ENCODE data around the gene LYL1.

DNA sequence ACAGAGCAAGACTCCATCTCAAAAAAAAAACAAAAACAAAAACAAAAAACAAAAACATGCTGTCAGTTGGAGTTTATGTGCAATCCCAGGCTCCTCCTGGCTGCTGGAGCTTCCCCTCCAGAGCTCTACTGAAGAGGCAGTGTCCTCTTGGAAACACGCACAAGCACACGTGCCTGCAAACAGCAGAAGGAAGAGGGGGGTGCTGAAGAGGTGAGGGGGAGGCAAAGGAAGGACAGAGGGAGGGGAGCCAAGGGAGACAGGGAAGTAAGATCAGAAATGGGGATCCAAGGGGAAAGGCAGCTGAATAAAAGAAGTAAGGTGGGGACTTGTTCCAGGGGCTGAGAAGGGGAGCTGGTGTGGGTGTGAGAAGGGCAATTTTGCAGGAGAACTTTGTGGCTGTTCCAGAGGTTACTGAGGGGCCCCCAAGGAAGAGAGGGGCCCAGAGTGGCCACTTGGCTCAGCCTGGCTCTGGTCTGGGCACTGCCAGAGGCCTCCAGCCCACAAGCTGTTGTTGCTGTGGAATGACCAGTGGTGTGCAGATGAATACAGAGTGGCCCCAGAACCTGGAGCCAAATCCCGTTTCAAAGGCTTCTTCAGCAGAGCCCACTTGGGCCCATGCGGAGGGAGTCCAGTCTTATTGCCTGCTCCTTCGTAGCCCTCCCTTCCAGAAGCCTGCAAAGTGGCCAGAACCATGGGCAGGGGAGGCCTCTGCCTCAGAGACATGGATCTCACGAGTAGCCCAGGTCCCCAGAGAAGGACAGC lies 34.4 kb downstream of the LYL1 start:
- TF ChIP-seq, protein P1, sequence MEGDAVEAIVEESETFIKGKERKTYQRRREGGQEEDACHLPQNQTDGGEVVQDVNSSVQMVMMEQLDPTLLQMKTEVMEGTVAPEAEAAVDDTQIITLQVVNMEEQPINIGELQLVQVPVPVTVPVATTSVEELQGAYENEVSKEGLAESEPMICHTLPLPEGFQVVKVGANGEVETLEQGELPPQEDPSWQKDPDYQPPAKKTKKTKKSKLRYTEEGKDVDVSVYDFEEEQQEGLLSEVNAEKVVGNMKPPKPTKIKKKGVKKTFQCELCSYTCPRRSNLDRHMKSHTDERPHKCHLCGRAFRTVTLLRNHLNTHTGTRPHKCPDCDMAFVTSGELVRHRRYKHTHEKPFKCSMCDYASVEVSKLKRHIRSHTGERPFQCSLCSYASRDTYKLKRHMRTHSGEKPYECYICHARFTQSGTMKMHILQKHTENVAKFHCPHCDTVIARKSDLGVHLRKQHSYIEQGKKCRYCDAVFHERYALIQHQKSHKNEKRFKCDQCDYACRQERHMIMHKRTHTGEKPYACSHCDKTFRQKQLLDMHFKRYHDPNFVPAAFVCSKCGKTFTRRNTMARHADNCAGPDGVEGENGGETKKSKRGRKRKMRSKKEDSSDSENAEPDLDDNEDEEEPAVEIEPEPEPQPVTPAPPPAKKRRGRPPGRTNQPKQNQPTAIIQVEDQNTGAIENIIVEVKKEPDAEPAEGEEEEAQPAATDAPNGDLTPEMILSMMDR (IDR thresholded peaks at IDR 0.05) = no peak
- no peak for TF ChIP-seq EZH2phosphoT487 (IDR thresholded peaks at IDR 0.05)
